HepG2 (cell line): ENCODE data around the gene TGM1. TPM values are rescaled to one million over a fixed set of nuclear protein-coding genes. Genes with fewer than 3 reads are reported as not detected.
A peak's percentile ranks its signal among the peaks of the same experiment; 100 is the strongest.

Experiments
- ASH2L ChIP-seq: fragments of 300-600, 200-600 bp; sonication (generic); IDR thresholded peaks from 2 replicates; pipeline ENCODE4 v1.7.0; 2017; ENCODE audit warnings: low read depth, mild to moderate bottlenecking, moderate library complexity, mixed read lengths, low read length; ENCODE audit not compliant: insufficient read length
- ATF6 ChIP-seq: sonication (generic); formaldehyde crosslinking; conservative IDR thresholded peaks from 2 replicates; pipeline ENCODE4 v1.4.0; 2020; ENCODE audit warnings: missing genetic modification reagents
- CENPBD1 ChIP-seq: sonication (generic); formaldehyde crosslinking; IDR thresholded peaks from 2 replicates; pipeline ENCODE4 v1.8.0; 2022; ENCODE audit warnings: missing genetic modification reagents, low read depth, mild to moderate bottlenecking, borderline replicate concordance
- HINFP ChIP-seq: sonication (generic); formaldehyde crosslinking; IDR thresholded peaks from 2 replicates; pipeline ENCODE4 v1.4.0; 2020; ENCODE audit warnings: low read depth, mild to moderate bottlenecking, missing genetic modification reagents
- PAXIP1 ChIP-seq: sonication (generic); formaldehyde crosslinking; conservative IDR thresholded peaks from 2 replicates; pipeline ENCODE4 v1.4.0; 2020; ENCODE audit warnings: mild to moderate bottlenecking, missing genetic modification reagents, moderate library complexity
- RARG ChIP-seq: sonication (generic); formaldehyde crosslinking; IDR thresholded peaks from 2 replicates; pipeline ENCODE4 v1.4.0; 2020; ENCODE audit warnings: low read depth, mild to moderate bottlenecking, missing genetic modification reagents
- RXRA ChIP-seq: sonication (generic); formaldehyde crosslinking; IDR thresholded peaks from 2 replicates; pipeline ENCODE4 v1.5.1; 2020; ENCODE audit warnings: missing genetic modification reagents
- SIN3B ChIP-seq: fragments of 150-350 bp; IDR thresholded peaks from 2 replicates; pipeline ENCODE4 v1.6.1; 2014; ENCODE audit warnings: low read length
- SRY ChIP-seq: sonication (generic); formaldehyde crosslinking; IDR thresholded peaks from 2 replicates; pipeline ENCODE4 v1.8.0; 2022; ENCODE audit warnings: mild to moderate bottlenecking, missing genetic modification reagents
- U2AF2 ChIP-seq: fragments of 200-400 bp; formaldehyde crosslinking; IDR thresholded peaks from 2 replicates; pipeline ENCODE4 v1.6.1; 2017; ENCODE audit warnings: low read depth, mild to moderate bottlenecking, low read length
- ZMAT5 ChIP-seq: sonication (generic); formaldehyde crosslinking; IDR thresholded peaks from 2 replicates; pipeline ENCODE4 v1.5.0; 2020; ENCODE audit warnings: mild to moderate bottlenecking, low read depth, missing genetic modification reagents, borderline replicate concordance
- ZNF142 ChIP-seq: sonication (generic); formaldehyde crosslinking; IDR thresholded peaks from 2 replicates; pipeline ENCODE4 v1.4.0; 2020; ENCODE audit warnings: missing genetic modification reagents
- polyA plus RNA-seq, 8 experiments: library from polyadenylated mRNA; depleted of rRNA in 3 of 8; stranded (reverse) in 7 of 8; unstranded in 1 of 8; fragments of >200 nt; fragmentation: Illumina TruSeq in 4 of 8; extraction: Trizol in 4 of 8; gene quantifications; 2 replicates each; pipeline versions ENCODE4 v1.2.1 to v1.2.3, GENCODE V29; 2011 to 2016; ENCODE audit warnings: low read depth in 4 of 8, missing spikeins in 1 of 8, mixed read lengths in 1 of 8; ENCODE audit not compliant: insufficient read depth in 1 of 8
- total RNA-seq, 5 experiments: library from RNA; depleted of rRNA; stranded (reverse); fragments of >200 nt; fragmentation: Illumina TruSeq; extraction: Trizol; gene quantifications; 2 replicates each; pipeline ENCODE4 v1.2.3, GENCODE V29; 2016; ENCODE audit warnings: low read depth in 1 of 5

Gene TGM1
- total and polyA plus RNA-seq, 2 of the 13 experiments (the other 11 are each of a cell fraction or from before 2014, with no cell fraction given), result 3.2 to 10.6 TPM

GRCh38 chr14:24215495-24216344, 47.3 kb downstream of the TGM1 start, which contains the start of gene MDP1 (continued):
- peak; percentile 92 for TF ChIP-seq RXRA (CRISPR knock-in tag)
- peak; percentile 70 for TF ChIP-seq HINFP (CRISPR knock-in tag)
- TF ChIP-seq ZNF142 (CRISPR knock-in tag), result peak; percentile 96
- TF ChIP-seq PAXIP1 (CRISPR knock-in tag), result peak; percentile 79
- TF ChIP-seq ZMAT5 (CRISPR knock-in tag), result no peak
- peak; percentile 95 for TF ChIP-seq ASH2L
- TF ChIP-seq U2AF2, result 0 out of 2 replicates have a peak, but pooled peaks have one; percentile 80
- TF ChIP-seq ATF6, result peak; percentile 97; the same call in 1 of the 2 replicates
- peak; percentile 55; the same call in 1 of the 2 replicates for TF ChIP-seq RARG (CRISPR knock-in tag)
- TF ChIP-seq SIN3B, result peak; percentile 82
- peak; percentile 98; the same call in 1 of the 2 replicates for TF ChIP-seq CENPBD1
- TF ChIP-seq SRY, result peak; percentile 99
